IMR-90 (cell line): ENCODE data around the gene POMT2. TPM values are rescaled to one million over a fixed set of nuclear protein-coding genes. Genes with fewer than 3 reads are reported as not detected.

Source experiments
- ATAC-seq: fragments of 200-7000 bp; cut with Tn5 transposase; 2 replicates; pipeline ENCODE4 v1.9.1; 2020; ENCODE audit warnings: low read depth, mild to moderate bottlenecking, moderate library complexity
- BruUV-seq: library from RNA; stranded (reverse); fragments of 400-500 nt; replicated peaks from 2 replicates; lab custom pipeline; 2021; lab: Mats Ljungman, UMichigan
- CTCF ChIA-PET: fragments of 300-600 bp; formaldehyde crosslinking; extraction: SDS; loops from one replicate; lab custom pipeline; 2021; ENCODE audit warnings: antibody characterized with exemption; lab: Yijun Ruan, JAX
- POLR2A ChIA-PET: fragments of 300-600 bp; sonication (Branson Sonifier 250); formaldehyde crosslinking; loops from one replicate; lab custom pipeline; 2022; ENCODE audit warnings: antibody characterized with exemption; ENCODE audit not compliant: unreplicated experiment; lab: Charles Lee
- DNase-seq: peaks from one replicate; pipeline ENCODE4 v3.0.0; 2013
- H2AFZ ChIP-seq: replicated peaks from 2 replicates; pipeline ENCODE3; 2013; ENCODE audit warnings: low read length, mild to moderate bottlenecking; ENCODE audit not compliant: poor library complexity
- H2AK5ac ChIP-seq: 2 replicates; pipeline ENCODE4 v1.6.1; 2013; ENCODE audit warnings: low read depth, low read length, inconsistent platforms
- H2AK9ac ChIP-seq: replicated peaks from 2 replicates; pipeline ENCODE3; 2013; ENCODE audit warnings: mild to moderate bottlenecking, low read depth, low read length, moderate library complexity; ENCODE audit not compliant: poor library complexity
- H2BK120ac ChIP-seq: 2 replicates; pipeline ENCODE4 v1.6.1; 2013; ENCODE audit warnings: low read depth, low read length, inconsistent platforms
- H2BK15ac ChIP-seq: 3 replicates; pipeline ENCODE4 v1.6.1; 2013; ENCODE audit warnings: low read depth, low read length, inconsistent platforms
- H2BK20ac ChIP-seq: 2 replicates; pipeline ENCODE4 v1.6.1; 2013; ENCODE audit warnings: low read depth, mild to moderate bottlenecking, inconsistent platforms, low read length, moderate library complexity
- H2BK5ac ChIP-seq: 2 replicates; pipeline ENCODE4 v1.6.1; 2013; ENCODE audit warnings: mild to moderate bottlenecking, low read depth, low read length, inconsistent platforms; ENCODE audit not compliant: poor library complexity, severe bottlenecking
- H3K14ac ChIP-seq: replicated peaks from 2 replicates; pipeline ENCODE4 v1.6.1; 2013; ENCODE audit warnings: low read depth, low read length, inconsistent platforms
- H3K18ac ChIP-seq: 2 replicates; pipeline ENCODE4 v1.6.1; 2013; ENCODE audit warnings: low read depth, low read length, control low read depth
- H3K23ac ChIP-seq: 2 replicates; pipeline ENCODE4 v1.6.1; 2013; ENCODE audit warnings: low read depth, low read length, inconsistent platforms
- H3K27ac ChIP-seq: 2 replicates; pipeline ENCODE4 v1.5.1; 2013; ENCODE audit warnings: mild to moderate bottlenecking, control low read depth, low read length; ENCODE audit not compliant: insufficient read depth
- H3K27me3 ChIP-seq: 2 replicates; pipeline ENCODE4 v1.6.1; 2013; ENCODE audit warnings: low read length; ENCODE audit not compliant: control insufficient read depth, insufficient read depth
- H3K36me3 ChIP-seq: 2 replicates; pipeline ENCODE4 v1.6.1; 2013; ENCODE audit warnings: low read length, mixed read lengths; ENCODE audit not compliant: control insufficient read depth, insufficient read depth
- H3K4ac ChIP-seq: 2 replicates; pipeline ENCODE4 v1.6.1; 2013; ENCODE audit warnings: low read depth, low read length, inconsistent platforms
- H3K4me1 ChIP-seq: 2 replicates; pipeline ENCODE4 v1.6.1; 2013; ENCODE audit warnings: low read length, mixed read lengths; ENCODE audit not compliant: control insufficient read depth, insufficient read depth
- H3K4me2 ChIP-seq: 2 replicates; pipeline ENCODE4 v1.6.1; 2013; ENCODE audit warnings: low read depth, mild to moderate bottlenecking, control low read depth, low read length, moderate library complexity
- H3K4me3 ChIP-seq: 2 replicates; pipeline ENCODE4 v1.5.1; 2013; ENCODE audit warnings: low read depth, mild to moderate bottlenecking, control low read depth, low read length, moderate library complexity; ENCODE audit not compliant: insufficient read depth
- H3K56ac ChIP-seq: 2 replicates; pipeline ENCODE4 v1.6.1; 2013; ENCODE audit warnings: low read length, inconsistent platforms; ENCODE audit not compliant: insufficient read depth; ENCODE audit errors: extremely low read depth
- H3K79me1 ChIP-seq, 2 experiments: 2 replicates each; pipeline ENCODE4 v1.6.1; 2013; ENCODE audit warnings: low read length in 2 of 2, inconsistent platforms in 1 of 2, low read depth in 1 of 2
- H3K9ac ChIP-seq: 2 replicates; pipeline ENCODE4 v1.6.1; 2013; ENCODE audit warnings: low read depth, low read length, control low read depth
- H3K9me1 ChIP-seq: 2 replicates; pipeline ENCODE4 v1.6.1; 2013; ENCODE audit warnings: low read length, inconsistent platforms; ENCODE audit not compliant: insufficient read depth
- H3K9me3 ChIP-seq: 2 replicates; pipeline ENCODE4 v1.6.1; 2013; ENCODE audit warnings: low read length; ENCODE audit not compliant: control insufficient read depth, insufficient read depth
- H4K20me1 ChIP-seq: 2 replicates; pipeline ENCODE4 v1.6.1; 2013; ENCODE audit warnings: low read length, inconsistent platforms; ENCODE audit not compliant: insufficient read depth
- H4K5ac ChIP-seq: 2 replicates; pipeline ENCODE4 v1.6.1; 2013; ENCODE audit warnings: mild to moderate bottlenecking, low read depth, low read length, control low read depth
- H4K8ac ChIP-seq, 2 experiments: 2 replicates each; pipeline ENCODE4 v1.6.1; 2013; ENCODE audit warnings: low read depth in 2 of 2, low read length in 2 of 2, control low read depth in 1 of 2, inconsistent platforms in 1 of 2
- H4K91ac ChIP-seq: 2 replicates; pipeline ENCODE4 v1.6.1; 2013; ENCODE audit warnings: low read depth, low read length, inconsistent platforms; ENCODE audit not compliant: insufficient read depth
- CTCF ChIP-seq: conservative IDR thresholded peaks from 2 replicates; pipeline ENCODE4 v1.5.1; 2012; ENCODE audit warnings: mild to moderate bottlenecking, low read depth, low read length, improper control_type of control experiment
- ELK1 ChIP-seq: fragments of 150-350 bp; IDR thresholded peaks from 2 replicates; pipeline ENCODE4 v1.6.1; 2016; ENCODE audit warnings: low read depth, mild to moderate bottlenecking, low read length, moderate library complexity, borderline replicate concordance
- RAD21 ChIP-seq: IDR thresholded peaks from 2 replicates; pipeline ENCODE4 v1.6.1; 2012; ENCODE audit warnings: low read length, improper control_type of control experiment
- RCOR1 ChIP-seq: IDR thresholded peaks from 2 replicates; pipeline ENCODE4 v1.6.1; 2012; ENCODE audit warnings: mild to moderate bottlenecking, low read length, improper control_type of control experiment; ENCODE audit not compliant: insufficient replicate concordance
- SMC3 ChIP-seq: fragments of 150-350 bp; IDR thresholded peaks from 2 replicates; pipeline ENCODE4 v1.6.1; 2016; ENCODE audit warnings: low read depth, mild to moderate bottlenecking, antibody characterized with exemption, low read length, moderate library complexity
- WGBS, 2 experiments: methylation state at CpG; one replicate each; pipeline versions ENCODE4 v1.1.5 to v1.1.7; 2013; ENCODE audit warnings: missing lambda C conversion rate in 2 of 2; ENCODE audit not compliant: insufficient read length in 1 of 2; ENCODE audit errors: extremely low coverage in 2 of 2; 5-methylcytosine and 5-hydroxymethylcytosine counted together
- dilution Hi-C: fragments of 300-500 bp; cut with HindIII; formaldehyde crosslinking; loops from one replicate; pipeline ENCODE4 v1.14.3; 2018; ENCODE audit warnings: low sequenced_read_pairs; ENCODE audit not compliant: unreplicated experiment
- in situ Hi-C: fragments of 300-500 bp; cut with MboI; formaldehyde crosslinking; loops from 3 replicates; pipeline ENCODE4 v1.14.3; 2019; ENCODE audit warnings: low sequenced_read_pairs, inconsistent platforms, mixed read lengths
- intact Hi-C: fragments of 100-400 bp; cut with micrococcal nuclease; formaldehyde crosslinking; loops from 2 replicates; pipeline ENCODE4 v1.10.0; 2022
- polyA plus RNA-seq, 3 experiments: library from polyadenylated mRNA; depleted of rRNA; stranded (reverse); fragments of >200 nt; gene quantifications; 2 replicates each; pipeline ENCODE4 v1.2.3, GENCODE V29; 2012; ENCODE audit warnings: low replicate concordance in 1 of 3
- total RNA-seq: library from RNA; depleted of rRNA; stranded (reverse); fragments of >200 nt; gene quantifications from 2 replicates; pipeline ENCODE4 v1.2.3, GENCODE V29; 2012

The POMT2 gene
- total and polyA plus RNA-seq, 2 of the 4 experiments (the other 2 are of a cell fraction) = 6.5 to 13.0 TPM

- dilution Hi-C loops = no loop called here
- no peak overlapping the region for H3K14ac ChIP-seq
- peaks cover 3% of the 10 kb centered on the region; the same call in 1 of the 2 replicates for H3K9me1 ChIP-seq
- H3K56ac ChIP-seq = no peak overlapping the region
- no peak overlapping the region for H3K18ac ChIP-seq
- H3K27me3 ChIP-seq = no peaks in the 10 kb centered on the region
- H3K4me2 ChIP-seq = no peak overlapping the region
- no peak for DNase-seq
- no peak overlapping the region for H2AFZ ChIP-seq
- in situ Hi-C loops = no loop called here
- intact Hi-C loops = no loop called here
- CTCF ChIA-PET = interaction anchor here (0.6 kb wide), 1 partner anchor 9 kb away, joined by 4 read pairs; no protein-coding TSS in a partner anchor
- no peak overlapping the region for H3K4me3 ChIP-seq
- no peak overlapping the region for H3K9ac ChIP-seq
- H4K8ac ChIP-seq = no peak overlapping the region
- no peak overlapping the region for H3K23ac ChIP-seq
- H4K5ac ChIP-seq = no peak overlapping the region
- no peak overlapping the region for H3K4ac ChIP-seq
- H2BK20ac ChIP-seq = no peak overlapping the region
- H4K91ac ChIP-seq = no peak overlapping the region
- no peak for ATAC-seq
- no peaks in the 10 kb centered on the region for H3K4me1 ChIP-seq
- WGBS, 2 experiments = no CpG with 5 or more reads among the region's 4 CpGs
- no peak overlapping the region for H2BK15ac ChIP-seq
- no peaks in the 10 kb centered on the region for H3K9me3 ChIP-seq
- H4K20me1 ChIP-seq = no peaks in the 10 kb centered on the region
- POLR2A ChIA-PET = no interaction called here
- H2BK120ac ChIP-seq = no peak overlapping the region
- no peaks in the 10 kb centered on the region for H3K36me3 ChIP-seq
- BruUV-seq = no TSS peak
- no peak for TF ChIP-seq CTCF
- no peak for TF ChIP-seq SMC3
- TF ChIP-seq RCOR1 = no peak
- no peak for TF ChIP-seq ELK1
- no peak for TF ChIP-seq RAD21
- H2AK9ac ChIP-seq = no peak overlapping the region
- H3K27ac ChIP-seq = no peak overlapping the region
- no peaks in the 10 kb centered on the region for H3K79me1 ChIP-seq
- no peak overlapping the region for H2AK5ac ChIP-seq
- no peak overlapping the region for H2BK5ac ChIP-seq
Measured at GRCh38 chr14:77245820-77246219, 74.9 kb downstream of the POMT2 start.
